Sigmoid colon (tissue), 4 donors: ENCODE results near the gene ACOT4.
A peak's percentile ranks its signal among the peaks of the same experiment; 100 is the strongest.

Experiments used
- EP300 ChIP-seq, 4 donors: sonication (generic); formaldehyde crosslinking; IDR thresholded peaks; one replicate each; pipeline ENCODE4 v1.6.1; 2017; ENCODE audit warnings: antibody characterized with exemption in 4 of 4
- POLR2A ChIP-seq, 2 donors: fragments of 450-650 bp; IDR thresholded peaks; one replicate each; pipeline ENCODE4 v1.6.1; 2016; ENCODE audit warnings: antibody characterized with exemption in 2 of 2, mild to moderate bottlenecking in 2 of 2, moderate library complexity in 2 of 2
- POLR2AphosphoS5 ChIP-seq, 4 donors: sonication (generic); formaldehyde crosslinking; IDR thresholded peaks; one replicate each; pipeline ENCODE4 v1.6.1; 2017; ENCODE audit warnings: antibody characterized with exemption in 4 of 4

DNA sequence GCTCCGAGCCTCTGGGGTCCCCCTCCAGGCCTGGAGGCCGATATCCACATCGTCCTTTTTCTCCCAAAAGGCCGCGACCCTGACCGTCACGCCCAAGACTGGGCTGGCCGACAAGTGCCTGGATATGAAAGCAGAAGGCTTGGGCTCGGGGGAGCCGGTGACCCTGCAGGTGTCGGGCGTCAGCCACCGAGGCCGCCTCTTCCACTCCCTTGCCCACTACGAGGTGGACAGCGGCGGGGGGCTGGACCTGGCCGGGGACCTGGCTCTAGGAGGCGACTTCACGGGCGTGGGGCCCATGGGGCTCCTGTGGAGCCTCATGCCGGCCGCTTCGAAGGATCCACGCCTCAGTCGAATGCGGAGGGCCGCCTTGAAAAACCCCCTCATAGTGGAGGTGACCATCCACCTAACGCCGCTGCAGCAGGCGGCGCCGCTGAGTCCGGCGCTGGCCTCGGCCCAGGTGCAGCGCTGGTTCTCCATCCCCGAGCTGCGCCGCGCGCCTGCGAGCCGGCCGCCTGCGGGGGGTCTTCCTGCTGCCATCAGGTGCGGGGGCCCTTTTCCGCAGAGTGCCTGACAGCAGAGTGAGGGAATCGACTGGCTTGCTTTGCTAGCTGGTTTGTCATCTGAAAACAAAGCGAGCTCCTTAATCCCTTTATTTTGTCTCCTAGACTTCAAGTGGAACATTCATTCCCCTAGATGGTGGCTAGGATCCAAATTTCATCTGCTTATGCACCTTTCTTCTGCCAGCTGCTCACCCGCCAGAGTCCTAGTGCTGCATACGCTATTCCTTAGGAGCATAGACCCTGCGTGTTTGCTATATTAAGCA is 42.5 kb downstream of the ACOT4 start:
- TF ChIP-seq POLR2AphosphoS5 (IDR thresholded peaks at IDR 0.05) (peak in 2 of 4 donors; percentile 23 to 40), EP300 (IDR thresholded peaks at IDR 0.05) (no peak), POLR2A (IDR thresholded peaks at IDR 0.05) (no peak)
